Calu3 (cell line): Measurements from ENCODE around the gene TOMM20L. TPM values are rescaled to one million over a fixed set of nuclear protein-coding genes. Genes with fewer than 3 reads are reported as not detected.
"Not testable (repeated sequence)": the region's sequence is repeated elsewhere in the genome, so short reads cannot be mapped to it uniquely, and the experiment has no call there.

Experiments used
- BruUV-seq: library from RNA; stranded (reverse); fragments of 400-500 nt; replicated peaks from 2 replicates; lab custom pipeline; 2021; lab: Mats Ljungman, UMichigan
- CTCF ChIA-PET: fragments of 300-600 bp; sonication (Branson Sonifier 250); formaldehyde crosslinking; loops from one replicate; lab custom pipeline; 2022; ENCODE audit warnings: antibody characterized with exemption; lab: Charles Lee
- DNase-seq: peaks from one replicate; pipeline ENCODE4 v3.0.0; 2022
- H3K27ac Mint-ChIP-seq: one replicate; pipeline ENCODE4 v1.8.0; 2022; ENCODE audit warnings: mixed read lengths; ENCODE audit not compliant: unreplicated experiment
- H3K27me3 Mint-ChIP-seq: one replicate; pipeline ENCODE4 v1.8.0; 2022; ENCODE audit warnings: mixed read lengths; ENCODE audit not compliant: unreplicated experiment
- H3K36me3 Mint-ChIP-seq: one replicate; pipeline ENCODE4 v1.8.0; 2022; ENCODE audit warnings: mild to moderate bottlenecking, moderate library complexity, mixed read lengths; ENCODE audit not compliant: insufficient read depth, unreplicated experiment
- H3K4me1 Mint-ChIP-seq: one replicate; pipeline ENCODE4 v1.8.0; 2022; ENCODE audit warnings: mild to moderate bottlenecking, low read depth, mixed read lengths; ENCODE audit not compliant: unreplicated experiment
- H3K4me3 Mint-ChIP-seq: one replicate; pipeline ENCODE4 v1.8.0; 2022; ENCODE audit warnings: mild to moderate bottlenecking, low read depth, moderate library complexity, mixed read lengths; ENCODE audit not compliant: unreplicated experiment
- H3K9me3 Mint-ChIP-seq: one replicate; pipeline ENCODE4 v1.8.0; 2022; ENCODE audit warnings: low read depth, mixed read lengths; ENCODE audit not compliant: unreplicated experiment
- intact Hi-C: fragments of 100-400 bp; cut with micrococcal nuclease; formaldehyde crosslinking; loops from one replicate; pipeline ENCODE4 v1.10.0; 2022; ENCODE audit not compliant: unreplicated experiment
- total RNA-seq: library from RNA; stranded (reverse); gene quantifications from 2 replicates; pipeline ENCODE4 v1.2.3, GENCODE V29; 2022
- TF ChIP-seq, protein P1 (sequence below): fragments of 200-600 bp; IDR thresholded peaks from one replicate; pipeline ENCODE4 v1.8.0; 2022; ENCODE audit warnings: antibody characterized with exemption; ENCODE audit not compliant: unreplicated experiment

Gene TOMM20L
- total RNA-seq, 1 experiment from 2014 or later, result not detected

DNA sequence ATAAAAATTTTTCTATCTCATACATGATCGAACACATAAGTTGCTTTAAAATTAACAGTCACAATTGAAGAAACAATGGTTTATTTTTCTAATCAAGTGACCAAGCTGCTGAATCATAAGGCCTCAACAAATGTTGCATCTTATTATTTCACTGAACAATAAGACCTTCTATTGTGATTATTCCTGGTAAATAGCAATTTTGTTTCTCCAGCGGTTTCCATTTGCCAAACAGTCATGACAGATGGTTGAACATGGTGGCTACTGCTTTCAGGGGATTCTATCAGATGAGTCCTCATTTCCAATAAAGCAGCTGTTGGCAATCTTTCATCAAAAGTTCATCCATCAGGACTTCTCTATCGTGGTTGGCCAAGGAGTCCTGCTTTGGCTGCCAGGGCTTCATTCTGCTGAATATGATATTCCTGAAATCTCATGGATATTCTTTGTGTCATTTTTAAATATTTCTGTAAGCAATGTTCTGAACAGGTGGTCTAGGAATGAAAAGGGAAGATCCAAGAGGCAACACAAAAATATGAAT is 13.0 kb downstream of the TOMM20L start:
- no peak overlapping the region for H3K4me3 Mint-ChIP-seq
- intact Hi-C loops, result no loop called here
- no peaks in the 10 kb centered on the region for H3K9me3 Mint-ChIP-seq
- no TSS peak for BruUV-seq
- H3K27me3 Mint-ChIP-seq, result no peaks in the 10 kb centered on the region
- TF ChIP-seq, protein P1, sequence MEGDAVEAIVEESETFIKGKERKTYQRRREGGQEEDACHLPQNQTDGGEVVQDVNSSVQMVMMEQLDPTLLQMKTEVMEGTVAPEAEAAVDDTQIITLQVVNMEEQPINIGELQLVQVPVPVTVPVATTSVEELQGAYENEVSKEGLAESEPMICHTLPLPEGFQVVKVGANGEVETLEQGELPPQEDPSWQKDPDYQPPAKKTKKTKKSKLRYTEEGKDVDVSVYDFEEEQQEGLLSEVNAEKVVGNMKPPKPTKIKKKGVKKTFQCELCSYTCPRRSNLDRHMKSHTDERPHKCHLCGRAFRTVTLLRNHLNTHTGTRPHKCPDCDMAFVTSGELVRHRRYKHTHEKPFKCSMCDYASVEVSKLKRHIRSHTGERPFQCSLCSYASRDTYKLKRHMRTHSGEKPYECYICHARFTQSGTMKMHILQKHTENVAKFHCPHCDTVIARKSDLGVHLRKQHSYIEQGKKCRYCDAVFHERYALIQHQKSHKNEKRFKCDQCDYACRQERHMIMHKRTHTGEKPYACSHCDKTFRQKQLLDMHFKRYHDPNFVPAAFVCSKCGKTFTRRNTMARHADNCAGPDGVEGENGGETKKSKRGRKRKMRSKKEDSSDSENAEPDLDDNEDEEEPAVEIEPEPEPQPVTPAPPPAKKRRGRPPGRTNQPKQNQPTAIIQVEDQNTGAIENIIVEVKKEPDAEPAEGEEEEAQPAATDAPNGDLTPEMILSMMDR, result no peak
- CTCF ChIA-PET, result no interaction called here
- H3K27ac Mint-ChIP-seq, result no peak overlapping the region
- H3K4me1 Mint-ChIP-seq, result no peaks in the 10 kb centered on the region
- H3K36me3 Mint-ChIP-seq, result no peaks in the 10 kb centered on the region
- no peak for DNase-seq

DNA sequence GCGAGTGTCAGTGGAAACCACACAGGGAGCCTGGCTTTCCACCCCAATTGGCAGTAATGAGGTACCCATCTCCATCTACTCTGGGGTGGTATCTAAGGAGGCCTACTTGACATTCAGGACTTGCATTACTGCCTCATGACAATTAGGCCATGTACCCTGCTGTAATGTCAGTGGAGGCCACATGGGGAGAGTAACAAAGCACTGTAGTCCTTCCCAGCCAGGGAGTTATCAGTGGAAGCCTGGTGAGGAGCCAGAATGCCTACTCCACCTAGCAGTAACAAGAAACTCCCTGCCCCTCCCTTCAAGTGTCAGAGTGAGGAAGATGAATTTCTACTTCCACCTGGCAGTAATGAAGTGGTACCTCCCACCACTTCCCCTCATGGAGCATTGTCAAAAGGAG is 19.1 kb downstream of the TOMM20L start:
- Mint-ChIP-seq H3K4me1 (no peaks in the 10 kb centered on the region), H3K9me3 (no peaks in the 10 kb centered on the region), H3K4me3 (no peak overlapping the region), H3K27ac (no peak overlapping the region), H3K27me3 (no peaks in the 10 kb centered on the region), H3K36me3 (peaks cover 15% of the 10 kb centered on the region)
- intact Hi-C loops, result no loop called here
- DNase-seq, result no peak
- TF ChIP-seq, protein P1, result no peak
- CTCF ChIA-PET, result no interaction called here
- BruUV-seq, result no TSS peak

DNA sequence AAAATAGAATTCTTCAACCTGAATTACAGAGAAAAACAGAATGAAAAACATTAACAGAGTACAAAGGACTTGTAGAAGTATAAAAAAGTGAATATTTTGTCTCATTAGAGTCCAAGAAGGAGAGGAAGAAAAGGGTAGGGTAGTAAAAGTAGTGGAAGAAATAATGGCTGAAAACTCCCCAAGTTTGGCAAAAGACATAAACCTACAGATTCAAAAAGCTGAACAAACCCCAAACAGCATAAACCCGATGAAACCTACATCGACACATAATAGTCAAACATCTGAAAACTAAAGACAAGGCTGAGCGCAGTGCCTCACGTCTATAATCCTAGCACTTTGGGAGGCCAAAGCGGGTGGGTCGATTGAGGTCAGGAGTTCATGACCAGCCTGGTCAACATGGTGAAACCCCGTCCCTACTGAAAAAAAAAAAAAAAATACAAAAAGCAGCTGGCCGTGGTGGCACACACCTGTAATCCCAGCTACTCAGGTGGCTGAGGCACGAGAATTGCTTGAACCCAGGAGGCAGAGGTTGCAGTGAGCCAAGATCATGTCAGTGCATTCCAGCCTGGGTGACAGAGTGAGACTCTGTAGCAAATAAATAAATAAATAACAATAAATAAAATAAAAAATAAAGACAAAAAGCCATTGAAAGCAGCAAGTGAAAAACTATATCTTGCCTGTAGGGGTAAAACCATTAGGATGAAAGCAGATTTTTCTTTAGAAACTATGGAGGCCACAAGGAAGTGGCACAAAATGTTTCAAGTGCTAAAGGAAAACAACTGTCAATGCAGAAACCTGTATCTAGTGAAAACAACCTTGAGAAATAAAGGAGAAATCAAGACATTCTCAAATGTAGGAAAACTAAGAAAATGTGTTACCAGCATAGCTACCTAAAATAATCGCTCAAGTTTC is 20.2 kb downstream of the TOMM20L start:
- TF ChIP-seq, protein P1, result no peak
- CTCF ChIA-PET, result no interaction called here
- H3K4me3 Mint-ChIP-seq, result no peak overlapping the region
- no peaks in the 10 kb centered on the region for H3K27me3 Mint-ChIP-seq
- H3K36me3 Mint-ChIP-seq, result peaks cover 20% of the 10 kb centered on the region
- no peak for DNase-seq
- no TSS peak for BruUV-seq
- no peak overlapping the region for H3K27ac Mint-ChIP-seq
- H3K9me3 Mint-ChIP-seq, result no peaks in the 10 kb centered on the region
- intact Hi-C loops, result no loop called here
- H3K4me1 Mint-ChIP-seq, result no peaks in the 10 kb centered on the region

DNA sequence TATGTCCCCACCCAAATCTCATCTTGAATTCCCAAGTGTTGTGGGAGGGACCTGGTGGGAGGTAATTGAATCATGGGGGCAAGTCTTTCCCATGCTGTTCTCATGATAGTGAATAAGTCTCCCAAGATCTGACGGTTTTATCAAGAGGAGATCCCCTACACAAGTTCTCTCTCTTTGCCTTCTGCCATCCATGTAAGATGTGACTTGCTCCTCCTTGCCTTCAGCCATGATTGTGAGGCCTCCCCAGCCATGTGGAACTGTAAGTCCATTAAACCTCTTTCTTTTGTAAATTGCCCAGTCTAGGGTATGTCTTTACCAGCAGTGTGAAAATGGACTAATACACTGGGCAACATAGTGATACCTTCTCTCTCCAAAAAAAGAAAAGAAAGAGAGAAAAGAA is 21.2 kb downstream of the TOMM20L start:
- H3K36me3 Mint-ChIP-seq, result peaks cover 20% of the 10 kb centered on the region
- H3K9me3 Mint-ChIP-seq, result not testable (repeated sequence)

More for the DNA sequence above, 21.2 kb downstream of the TOMM20L start:
- H3K4me1 Mint-ChIP-seq, BruUV-seq, intact Hi-C loops, H3K4me3 Mint-ChIP-seq, DNase-seq, H3K27ac Mint-ChIP-seq, H3K27me3 Mint-ChIP-seq: not testable (repeated sequence)
- CTCF ChIA-PET, result interaction anchor here (0.6 kb wide), 2 partner anchors 23 to 553 kb away, joined by 3 to 5 read pairs; no protein-coding TSS in a partner anchor
